Activated CD8-positive, alpha-beta memory T cell treated with anti-CD3 and anti-CD28 coated beads, Interleukin-2, amount 50 U/mL, for 1 hour (primary cell): ENCODE measurements around the gene BICC1.

Source experiments
- DNase-seq: peaks from one replicate; pipeline ENCODE4 v3.0.0-alpha.2; 2020; ENCODE audit errors: extremely low read depth

BICC1 gene

GRCh38 chr10:58648131-58648530 is 135.5 kb downstream of the BICC1 start:
- DNase-seq, result no peak

- no peak for DNase-seq
These were observed 138.4 kb downstream of the BICC1 start for GRCh38 chr10:58651040-58651439.

- DNase-seq, result no peak
These were observed 139.1 kb downstream of the BICC1 start for GRCh38 chr10:58651742-58652141.

- DNase-seq, result no peak
These were observed 140.5 kb downstream of the BICC1 start for GRCh38 chr10:58653139-58653538.

DNA sequence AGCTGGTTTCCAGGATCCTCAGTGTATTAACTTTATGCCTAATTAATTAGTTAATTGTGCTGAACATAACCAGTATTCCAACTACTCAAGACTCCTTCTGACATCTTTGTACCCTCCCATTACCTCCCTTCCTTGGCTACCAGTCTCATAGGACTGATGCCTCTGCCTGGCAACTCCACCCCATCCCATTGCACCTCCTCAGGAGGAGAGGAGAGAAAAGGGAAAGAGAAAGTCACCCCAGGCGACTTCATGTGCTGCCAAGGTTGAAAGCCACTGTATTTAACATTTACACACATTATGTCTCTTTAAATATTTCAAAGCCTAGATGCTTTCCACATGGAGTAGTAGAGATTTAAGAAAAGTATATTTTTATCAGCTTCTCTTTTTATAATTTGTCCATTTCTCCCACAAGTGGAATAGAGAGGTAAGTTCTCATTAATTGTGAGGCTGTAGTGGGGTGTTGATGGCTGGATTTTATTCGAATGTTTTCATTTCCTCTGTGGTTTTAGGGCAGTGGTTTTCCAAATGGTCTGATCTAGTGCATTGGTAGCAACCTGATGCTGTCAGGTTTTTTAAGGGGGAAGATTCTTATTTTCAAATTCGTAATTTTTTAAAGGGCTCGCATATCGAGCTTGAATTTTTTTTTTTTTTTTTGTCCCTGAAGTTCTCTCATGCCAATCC is 148.0 kb downstream of the BICC1 start:
- DNase-seq, result no peak

DNA sequence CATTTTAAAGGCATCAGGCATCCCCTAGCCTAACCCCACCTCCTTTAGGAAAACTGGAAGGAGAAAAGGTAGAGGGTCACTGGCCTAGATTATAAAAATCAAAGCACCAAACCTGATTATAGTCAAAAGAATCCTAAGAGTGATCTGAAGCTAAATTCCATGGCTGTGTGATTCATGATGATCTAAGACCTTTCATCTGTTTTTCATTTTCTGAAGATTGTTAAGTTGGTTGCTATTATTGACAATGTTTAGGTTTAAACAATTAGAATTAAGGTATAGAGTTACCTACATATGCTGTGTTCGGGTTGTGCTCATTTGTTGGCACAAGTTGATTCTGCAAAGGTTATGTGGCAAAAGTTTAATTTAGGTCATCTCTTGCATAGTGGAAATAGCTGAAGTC is 148.7 kb downstream of the BICC1 start:
- no peak for DNase-seq

DNA sequence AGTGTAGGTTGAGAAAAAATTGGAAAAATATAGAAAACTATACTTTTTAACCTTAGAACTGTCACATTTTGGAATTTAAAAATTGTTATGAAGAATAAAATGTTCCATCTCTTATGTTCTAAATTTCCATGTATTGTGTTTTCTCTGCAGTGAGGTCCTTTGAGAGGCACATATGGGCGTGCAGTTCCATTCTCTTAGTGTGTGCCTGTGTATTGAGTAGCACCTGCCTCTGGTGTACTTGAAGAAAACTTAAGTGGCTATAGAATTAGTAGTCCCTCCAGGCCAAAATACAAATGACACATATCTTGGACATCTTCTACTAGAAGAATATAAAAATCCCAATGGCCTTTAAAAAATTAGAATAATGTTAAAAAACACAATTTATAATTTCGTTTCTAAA is 149.2 kb downstream of the BICC1 start:
- no peak for DNase-seq

DNA sequence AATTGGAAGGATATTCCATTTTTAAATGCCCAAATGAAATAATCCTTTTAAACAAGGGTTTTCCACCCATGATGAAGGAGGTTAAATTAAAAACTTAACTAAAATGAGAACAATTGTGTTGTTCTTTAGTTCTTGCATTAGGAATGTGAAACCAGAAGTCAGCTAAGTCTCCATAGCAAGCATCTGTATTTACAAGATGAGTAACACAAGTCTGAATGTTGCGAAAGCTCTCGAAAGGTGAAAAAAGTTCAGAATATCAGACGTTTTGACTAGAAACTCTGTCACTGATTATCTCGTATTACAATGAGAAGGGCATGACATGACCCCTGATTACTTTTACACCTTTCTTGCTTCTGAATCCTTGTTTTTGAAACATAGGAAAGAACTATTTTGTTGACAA is 149.6 kb downstream of the BICC1 start:
- DNase-seq, result no peak

DNA sequence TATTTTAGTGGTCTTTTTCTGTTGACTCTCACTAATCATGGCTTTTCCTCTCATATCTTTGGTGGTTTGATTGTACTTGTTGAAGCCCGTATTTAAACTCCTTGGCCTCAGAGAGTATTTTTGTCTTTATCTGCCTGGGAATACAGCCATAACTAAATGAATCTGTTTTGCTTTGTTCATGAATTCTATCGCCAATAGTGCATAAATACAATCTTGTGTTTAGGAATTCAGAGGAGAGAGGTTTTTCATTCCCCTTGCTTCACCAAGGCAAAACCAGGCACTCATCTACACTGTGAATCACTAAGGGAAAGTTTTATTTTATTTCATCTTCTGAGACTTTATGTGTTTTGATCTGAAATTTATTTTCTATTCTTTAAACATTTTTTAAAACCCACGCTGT is 152.7 kb downstream of the BICC1 start:
- DNase-seq, result no peak

- no peak for DNase-seq
These were observed 153.4 kb downstream of the BICC1 start for GRCh38 chr10:58666024-58666423.

DNA sequence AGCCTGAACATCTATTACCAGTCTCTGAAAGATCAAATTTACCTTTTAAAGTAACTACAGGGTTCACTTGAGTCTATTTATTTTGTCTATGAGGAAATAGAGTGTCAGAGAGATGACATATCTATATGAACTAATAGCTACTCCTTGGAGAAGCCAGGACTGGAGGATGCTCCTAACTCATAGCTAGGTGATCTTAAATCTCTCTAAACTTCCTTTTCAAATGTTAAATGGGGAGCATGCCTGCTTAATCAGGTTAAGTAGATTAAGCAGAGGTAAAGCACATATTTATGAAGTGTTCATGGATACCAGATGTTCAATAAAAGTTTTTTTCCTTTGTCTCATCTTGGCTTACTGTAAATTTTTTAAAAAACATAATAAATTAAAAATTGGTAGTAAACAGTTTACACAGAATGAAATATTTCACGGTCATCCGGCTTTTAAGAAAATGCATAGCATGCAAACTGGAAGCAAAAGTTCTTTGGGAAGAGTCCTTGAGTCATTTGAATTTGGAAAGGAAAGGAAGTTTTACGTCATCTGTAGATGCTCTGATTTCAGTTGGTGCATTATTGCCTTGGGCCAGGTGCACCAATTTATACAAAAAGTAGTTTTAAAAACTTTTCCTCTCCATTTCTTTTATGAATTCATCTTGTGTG is 155.1 kb downstream of the BICC1 start:
- DNase-seq, result no peak

- DNase-seq, result no peak
These were observed 160.2 kb downstream of the BICC1 start for GRCh38 chr10:58672845-58673244.

DNA sequence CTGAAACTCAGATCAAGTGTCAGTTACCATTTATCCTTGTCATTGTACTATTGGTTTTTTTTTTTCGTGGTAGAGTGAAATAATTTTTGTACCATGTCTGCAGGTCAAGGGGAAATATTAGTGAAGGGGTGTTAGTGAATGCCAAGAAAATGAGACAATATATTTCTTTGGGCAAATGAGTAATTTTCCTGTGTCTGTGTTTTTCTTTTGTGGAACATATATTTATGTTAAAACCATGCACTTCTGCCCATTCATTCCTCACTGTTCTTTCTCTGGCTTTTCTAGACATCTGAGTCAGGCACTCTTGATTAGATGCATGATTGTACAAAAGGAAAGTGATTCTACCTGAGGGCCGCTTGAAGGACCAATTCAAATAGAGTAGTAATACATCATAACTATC is 161.6 kb downstream of the BICC1 start:
- no peak for DNase-seq

DNA sequence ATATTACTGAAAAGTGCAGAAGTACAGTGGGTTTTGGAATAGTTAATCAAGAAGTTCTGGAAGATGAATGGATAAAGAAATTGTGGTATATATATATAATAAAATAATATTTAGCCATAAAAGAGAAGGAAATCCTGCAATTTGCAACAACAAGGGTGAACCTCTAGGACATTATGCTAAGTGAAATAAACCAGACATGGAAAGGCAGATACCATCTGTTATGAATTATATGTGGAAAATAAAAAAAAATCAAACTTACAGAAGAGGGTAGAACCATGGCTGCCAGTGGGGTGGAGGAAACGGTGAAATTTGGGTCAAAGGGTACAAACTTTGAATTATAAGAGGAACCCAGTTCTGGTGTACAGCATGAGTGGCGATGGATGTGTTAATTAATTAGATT is 162.6 kb downstream of the BICC1 start:
- no peak for DNase-seq

DNA sequence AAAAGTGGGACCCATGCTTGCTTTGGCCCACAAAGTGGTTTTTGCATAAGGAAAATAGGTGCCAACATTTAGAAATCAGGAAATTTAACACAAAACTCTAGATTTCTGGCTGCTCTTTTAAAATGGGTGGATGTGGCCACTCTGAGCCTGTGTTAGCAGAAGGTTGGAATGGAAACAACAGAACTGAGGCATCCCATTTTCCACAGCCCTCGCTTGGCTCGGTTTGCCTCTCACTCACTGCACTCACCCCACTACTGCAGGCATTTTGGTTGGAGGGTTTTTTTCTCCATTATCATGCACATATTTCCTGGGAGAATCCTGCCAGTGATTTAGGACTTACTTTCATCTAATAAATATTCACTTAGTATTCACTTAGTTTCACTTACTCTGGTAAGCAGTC is 178.9 kb downstream of the BICC1 start:
- no peak for DNase-seq

DNA sequence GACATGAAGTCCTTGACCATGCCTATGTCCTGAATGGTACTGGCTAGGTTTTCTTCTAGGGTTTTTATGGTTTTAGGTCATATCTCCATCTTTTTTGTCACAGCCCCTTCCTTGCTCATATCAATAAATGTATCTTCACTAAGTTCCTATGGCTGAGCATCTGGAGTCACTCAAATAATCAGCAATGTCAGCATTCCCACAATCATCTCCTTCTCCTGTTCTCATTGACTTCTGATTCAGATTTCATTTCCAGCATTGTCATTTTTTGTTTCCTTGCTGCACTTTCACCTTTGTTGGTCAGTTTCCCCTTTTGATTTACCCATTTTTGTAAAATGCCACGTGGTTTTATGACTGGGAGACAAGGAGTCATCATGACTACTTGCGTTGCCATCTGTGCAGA is 181.2 kb downstream of the BICC1 start:
- no peak for DNase-seq

GRCh38 chr10:58695022-58695421 is 182.3 kb downstream of the BICC1 start:
- no peak for DNase-seq

- DNase-seq, result no peak
These were observed 184.1 kb downstream of the BICC1 start for GRCh38 chr10:58696736-58697135.

DNA sequence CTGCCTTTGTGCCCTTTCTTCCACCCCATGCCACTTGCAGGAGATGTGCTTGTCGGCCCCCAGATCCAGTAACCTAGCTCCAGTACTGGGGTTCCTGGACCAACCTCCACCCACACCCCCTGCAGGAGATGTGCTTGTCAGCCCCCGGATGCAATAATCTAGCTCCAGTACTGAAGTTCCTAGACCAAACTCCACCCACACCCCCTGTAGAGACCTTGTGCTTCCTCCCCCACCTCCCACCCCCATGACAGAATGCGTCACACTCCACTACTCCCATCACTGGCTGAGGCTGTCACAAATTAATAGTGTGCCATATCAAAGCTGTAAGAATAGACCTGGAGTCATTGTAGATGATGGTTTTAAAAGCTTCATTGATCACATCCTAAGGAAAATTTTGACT is 185.0 kb downstream of the BICC1 start:
- no peak for DNase-seq

DNA sequence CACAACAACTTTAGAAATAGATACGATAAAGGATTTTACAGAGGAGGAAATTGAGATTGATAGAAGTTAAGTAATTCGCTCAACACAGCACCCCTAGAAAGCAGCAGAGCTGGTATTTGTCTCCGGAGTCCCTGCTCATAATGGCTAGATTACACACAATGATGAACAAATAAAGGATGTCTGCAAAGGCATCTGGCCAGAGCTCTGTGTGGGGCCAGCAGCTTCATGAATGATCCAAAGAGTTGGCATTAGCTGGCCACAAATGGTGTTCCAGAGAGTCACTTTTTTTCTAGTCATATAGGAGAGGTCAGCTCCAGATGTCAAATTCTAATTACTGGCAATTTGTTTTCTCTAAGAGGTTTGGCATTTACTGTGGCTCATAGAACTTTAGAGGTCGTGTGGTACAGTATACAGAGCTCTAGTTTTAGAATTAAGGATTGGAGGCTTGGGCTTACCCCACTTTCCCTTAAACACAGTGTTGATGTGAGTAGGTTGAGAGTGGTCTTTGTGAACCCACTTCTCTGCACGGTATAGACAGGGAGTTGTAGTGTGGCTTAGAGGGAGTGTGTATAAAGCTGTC is 186.2 kb downstream of the BICC1 start:
- no peak for DNase-seq

DNA sequence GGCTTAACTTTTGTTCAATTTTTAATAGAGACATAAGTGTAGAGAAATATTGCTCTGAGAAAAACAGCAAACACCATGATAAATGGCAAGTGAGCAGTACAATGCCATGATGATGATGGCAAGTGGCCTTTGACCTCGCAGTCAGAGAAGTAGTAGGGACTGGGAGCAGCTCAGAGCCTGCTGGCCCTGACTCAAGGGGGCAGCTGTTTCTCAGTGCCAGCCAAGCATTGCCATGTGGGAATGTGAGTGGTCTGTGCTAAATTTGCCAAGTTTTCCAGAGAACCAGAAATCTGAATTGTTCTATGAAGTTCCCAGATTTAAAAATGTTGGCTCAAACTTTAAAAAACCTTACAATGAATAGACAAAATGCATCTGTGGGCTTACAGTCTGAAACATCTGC is 187.9 kb downstream of the BICC1 start:
- DNase-seq, result no peak

- DNase-seq, result no peak
These were observed 188.9 kb downstream of the BICC1 start for GRCh38 chr10:58701405-58702135.

GRCh38 chr10:58704226-58704625 is 191.6 kb downstream of the BICC1 start:
- DNase-seq, result no peak
